OCI-LY7 (cell line): Measurements from ENCODE around the gene CFAP210. TPM values are rescaled to one million over a fixed set of nuclear protein-coding genes. Genes with fewer than 3 reads are reported as not detected.

Source experiments
- BruUV-seq: library from RNA; stranded (reverse); fragments of 400-500 nt; replicated peaks from 2 replicates; lab custom pipeline; 2021; lab: Mats Ljungman, UMichigan
- CTCF ChIA-PET: fragments of 300-600 bp; sonication (Branson Sonifier 250); formaldehyde crosslinking; loops from one replicate; lab custom pipeline; 2022; ENCODE audit warnings: antibody characterized with exemption; ENCODE audit not compliant: unreplicated experiment; lab: Charles Lee
- POLR2A ChIA-PET: fragments of 300-600 bp; sonication (Branson Sonifier 250); formaldehyde crosslinking; loops from one replicate; lab custom pipeline; 2022; ENCODE audit warnings: antibody characterized with exemption; lab: Charles Lee
- DNase-seq: peaks from one replicate; pipeline ENCODE4 v3.0.0-alpha.2; 2015; ENCODE audit warnings: low spot score
- H2AFZ ChIP-seq: fragments of 200-600 bp; sonication (generic), shearing (Covaris generic); 2 replicates; pipeline ENCODE4 v1.6.1; 2014; ENCODE audit warnings: mild to moderate bottlenecking, antibody characterized with exemption, low read length, moderate library complexity
- H3K27ac ChIP-seq: fragments of 200-600 bp; sonication (generic); 2 replicates; pipeline ENCODE4 v1.5.1; 2014; ENCODE audit warnings: mixed run types, low read depth, mild to moderate bottlenecking, moderate library complexity, low read length, inconsistent platforms; ENCODE audit not compliant: poor library complexity, severe bottlenecking
- H3K36me3 ChIP-seq: fragments of 200-600 bp; sonication (generic); 2 replicates; pipeline ENCODE4 v1.6.1; 2014; ENCODE audit warnings: mild to moderate bottlenecking, antibody characterized with exemption, low read length, moderate library complexity, mixed read lengths; ENCODE audit not compliant: insufficient read depth
- H3K4me1 ChIP-seq: fragments of 200-600 bp; sonication (generic); 2 replicates; pipeline ENCODE4 v1.5.1; 2014; ENCODE audit warnings: mild to moderate bottlenecking, low read length; ENCODE audit not compliant: insufficient read depth, poor library complexity, severe bottlenecking
- H3K4me2 ChIP-seq: fragments of 200-600 bp; sonication (generic); 2 replicates; pipeline ENCODE4 v1.6.1; 2014; ENCODE audit warnings: mild to moderate bottlenecking, low read length
- H3K4me3 ChIP-seq: fragments of 200-600 bp; sonication (generic); 2 replicates; pipeline ENCODE4 v1.5.1; 2014; ENCODE audit warnings: mild to moderate bottlenecking, low read depth, low read length; ENCODE audit not compliant: poor library complexity, severe bottlenecking
- H3K79me2 ChIP-seq: fragments of 200-600 bp; sonication (generic); 2 replicates; pipeline ENCODE4 v1.6.1; 2016; ENCODE audit warnings: low read depth, mild to moderate bottlenecking, low read length, moderate library complexity, mixed read lengths; ENCODE audit not compliant: insufficient read depth
- H3K9me2 ChIP-seq: fragments of 200-600 bp; sonication (generic); 2 replicates; pipeline ENCODE4 v1.6.1; 2016; ENCODE audit warnings: mild to moderate bottlenecking, low read length, mixed read lengths; ENCODE audit not compliant: insufficient read depth
- H3K9me3 ChIP-seq: fragments of 200-600 bp; sonication (generic); 2 replicates; pipeline ENCODE4 v1.6.1; 2014; ENCODE audit warnings: mild to moderate bottlenecking, mixed run types, low read length, mixed read lengths
- H4K20me1 ChIP-seq: fragments of 200-600 bp; sonication (generic); 2 replicates; pipeline ENCODE4 v1.6.1; 2014; ENCODE audit warnings: mild to moderate bottlenecking, antibody characterized with exemption, low read length, moderate library complexity, mixed read lengths; ENCODE audit not compliant: insufficient read depth
- CTCF ChIP-seq: fragments of 200-600 bp; sonication (generic); conservative IDR thresholded peaks from 2 replicates; pipeline ENCODE4 v1.5.1; 2014; ENCODE audit warnings: mild to moderate bottlenecking, antibody characterized with exemption, low read length, moderate library complexity, mixed read lengths
- EZH2phosphoT487 ChIP-seq: fragments of 200-600 bp; sonication (generic); IDR thresholded peaks from 2 replicates; pipeline ENCODE4 v1.6.1; 2018; ENCODE audit warnings: low read depth, borderline replicate concordance, mild to moderate bottlenecking, mixed run types, antibody characterized with exemption, low read length, moderate library complexity, mixed read lengths
- intact Hi-C: fragments of 100-400 bp; cut with micrococcal nuclease; formaldehyde crosslinking; loops from one replicate; pipeline ENCODE4 v1.10.0; 2022; ENCODE audit not compliant: unreplicated experiment
- total RNA-seq, 2 experiments: library from RNA; depleted of rRNA in 1 of 2; stranded (reverse); fragments of >200 nt in 1 of 2; shearing (Covaris generic) in 1 of 2; gene quantifications; 2 replicates each; pipeline ENCODE4 v1.2.3, GENCODE V29; 2014 to 2022

Gene CFAP210
- total RNA-seq, 2 experiments from 2014 or later = not detected

GRCh38 chr2:169670937-169671336 is 23.3 kb downstream of the CFAP210 start:
- ChIA-PET POLR2A (no interaction called here), CTCF (no interaction called here)
- H3K4me2 ChIP-seq = no peak overlapping the region
- no peak for DNase-seq
- no peaks in the 10 kb centered on the region for H3K36me3 ChIP-seq
- no peaks in the 10 kb centered on the region for H3K9me3 ChIP-seq
- H3K4me3 ChIP-seq = no peak overlapping the region
- H4K20me1 ChIP-seq = no peaks in the 10 kb centered on the region
- no TSS peak for BruUV-seq
- no peaks in the 10 kb centered on the region for H3K79me2 ChIP-seq
- no peak for TF ChIP-seq CTCF
- no peak for TF ChIP-seq EZH2phosphoT487
- intact Hi-C loops = no loop called here
- no peaks in the 10 kb centered on the region for H3K4me1 ChIP-seq
- H2AFZ ChIP-seq = no peak overlapping the region
- H3K9me2 ChIP-seq = no peaks in the 10 kb centered on the region
- H3K27ac ChIP-seq = no peak overlapping the region

- no peaks in the 10 kb centered on the region for H3K9me2 ChIP-seq
- H3K27ac ChIP-seq = no peak overlapping the region
- TF ChIP-seq EZH2phosphoT487 (no peak), CTCF (no peak)
- no peak overlapping the region for H3K4me3 ChIP-seq
- no peaks in the 10 kb centered on the region for H3K9me3 ChIP-seq
- H4K20me1 ChIP-seq = no peaks in the 10 kb centered on the region
- no peaks in the 10 kb centered on the region for H3K79me2 ChIP-seq
- H3K4me2 ChIP-seq = no peak overlapping the region
- H2AFZ ChIP-seq = no peak overlapping the region
- H3K36me3 ChIP-seq = no peaks in the 10 kb centered on the region
- ChIA-PET POLR2A (interaction anchor here (0.8 kb wide), 1 partner anchor 8 kb away, joined by 4 read pairs; no protein-coding TSS in a partner anchor), CTCF (no interaction called here)
- no peak for DNase-seq
- no peaks in the 10 kb centered on the region for H3K4me1 ChIP-seq
- intact Hi-C loops = no loop called here
- BruUV-seq = no TSS peak
These were observed 24.0 kb downstream of the CFAP210 start for GRCh38 chr2:169670215-169670651.

GRCh38 chr2:169667583-169667982 is 26.6 kb downstream of the CFAP210 start:
- Histone ChIP-seq H3K79me2 (no peaks in the 10 kb centered on the region), H3K9me3 (no peaks in the 10 kb centered on the region), H3K27ac (no peak overlapping the region), H3K4me3 (no peak overlapping the region), H3K9me2 (no peaks in the 10 kb centered on the region), H2AFZ (no peak overlapping the region), H3K4me2 (no peak overlapping the region), H3K36me3 (no peaks in the 10 kb centered on the region), H3K4me1 (no peaks in the 10 kb centered on the region), H4K20me1 (no peaks in the 10 kb centered on the region)
- no peak for TF ChIP-seq EZH2phosphoT487
- TF ChIP-seq CTCF = no peak
- intact Hi-C loops = no loop called here
- CTCF ChIA-PET = no interaction called here
- BruUV-seq = no TSS peak
- no peak for DNase-seq
- POLR2A ChIA-PET = interaction anchor here (0.6 to 0.9 kb wide), 4 partner anchors 12 to 1112 kb away, joined by 3 to 6 read pairs (median 4); no protein-coding TSS in a partner anchor
